Heart left ventricle (tissue), 16 donors: ENCODE measurements around the gene SRP72. TPM values are rescaled to one million over a fixed set of nuclear protein-coding genes. Genes with fewer than 3 reads are reported as not detected.

Experiments
- ATAC-seq, 4 donors: fragments of 200-7000 bp; cut with Tn5 transposase; one replicate each; pipeline ENCODE4 v1.9.1; 2020 to 2022; ENCODE audit warnings: moderate library complexity in 4 of 4, mild to moderate bottlenecking in 3 of 4, moderate number of reproducible peaks in 1 of 4
- DNase-seq, 5 donors: peaks; one replicate each; pipeline ENCODE4 v3.0.0-alpha.2; 2020
- H3K27ac ChIP-seq, 12 donors: fragments of 200-600 bp; sonication (generic) in 4 of 12; one replicate each; pipeline versions ENCODE4 v1.5.0 to v1.8.0; 2016 to 2022; ENCODE audit warnings: mild to moderate bottlenecking in 2 of 12
- H3K27me3 ChIP-seq, 9 donors: fragments of 200-600 bp; sonication (generic) in 2 of 9; one replicate each; pipeline versions ENCODE4 v1.5.1 to v1.8.0; 2016 to 2022; ENCODE audit warnings: mild to moderate bottlenecking in 3 of 9
- H3K36me3 ChIP-seq, 9 donors: fragments of 200-600 bp; sonication (generic) in 2 of 9; one replicate each; pipeline versions ENCODE4 v1.5.0 to v1.8.0; 2018 to 2022; ENCODE audit warnings: mild to moderate bottlenecking in 2 of 9
- H3K4me1 ChIP-seq, 12 donors: fragments of 200-600 bp; sonication (generic) in 4 of 12; one replicate each; pipeline versions ENCODE4 v1.5.0 to v1.8.0; 2016 to 2022; ENCODE audit warnings: mild to moderate bottlenecking in 3 of 12
- H3K4me3 ChIP-seq, 12 donors: fragments of 200-600 bp; sonication (generic) in 4 of 12; one replicate each; pipeline versions ENCODE4 v1.5.0 to v1.8.0; 2017 to 2022; ENCODE audit warnings: mild to moderate bottlenecking in 9 of 12, moderate library complexity in 4 of 12
- H3K9me3 ChIP-seq, 12 donors: fragments of 200-600 bp; sonication (generic) in 4 of 12; one replicate each; pipeline versions ENCODE4 v1.5.0 to v1.8.0; 2016 to 2022; ENCODE audit warnings: mild to moderate bottlenecking in 1 of 12
- CTCF ChIP-seq, 12 donors: fragments of 200-600 bp; sonication (generic) in 4 of 12; IDR thresholded peaks; one replicate each; pipeline versions ENCODE4 v1.5.0 to v1.8.0; 2018 to 2022; ENCODE audit warnings: antibody characterized with exemption in 12 of 12, mild to moderate bottlenecking in 5 of 12
- POLR2A ChIP-seq, 2 donors: fragments of 450-650 bp; IDR thresholded peaks; one replicate each; pipeline ENCODE4 v1.6.1; 2017; ENCODE audit warnings: antibody characterized with exemption in 2 of 2, mild to moderate bottlenecking in 2 of 2, moderate library complexity in 2 of 2
- WGBS, 4 donors: extraction: QIAGEN DNeasy Blood & Tissue Kit in 2 of 4; methylation state at CpG; one replicate each; pipeline versions ENCODE4 v1.1.5 to v1.1.7; 2013 to 2018; 5-methylcytosine and 5-hydroxymethylcytosine counted together
- intact Hi-C, 10 donors: fragments of 100-400 bp; cut with DNase I; formaldehyde crosslinking; loops; one replicate each; pipeline versions ENCODE4 v1.11.1 to v1.14.2; 2022
- polyA plus RNA-seq, 2 donors: library from polyadenylated mRNA; stranded (reverse); fragments of 200-250 nt; gene quantifications; one replicate each; pipeline ENCODE4 v1.2.3, GENCODE V29; 2013
- total RNA-seq, 9 donors: library from RNA; depleted of rRNA in 2 of 9; stranded (reverse); fragments of >200 nt in 2 of 9; fragmentation: NEBNext Ultra II Directional in 3 of 9; extraction: Animal tissue kit (Norgen Biotek cat#: 25700) in 3 of 9; gene quantifications; one replicate each; pipeline versions ENCODE4 v1.1.0 to v1.2.4, GENCODE V29; 2016 to 2023
- donor health status: ischemic (EF 13 %, LVEDD 7.1; RV severe dilation, severe dysfunction).
- donor health status: healthy with polysubstance abuse.
- donor health status: DM: no; HTN: yes; CAD: no.
- donor health status: DM: no; HTN: no; CAD: no.
- donor health status: ischemic (EF 25% LVEDD 6.9; RV normal size, moderate dysfunction).
- donor health status: ischemic (EF 25% LVEDD 5.7; RV mildly dilated, moderate dysfunction).
- donor health status: healthy.
- donor health status: DM: yes; HTN: yes; CAD: no.
- donor health status: ischemic (EF 35%, LVEDD 5.7; RV mildly dilated, moderate dysfunction).
- donor health status: nonischemic (EF 11% LVEDD 7.7; RV severe dilation, severe dysfunction).
- donor health status: DM: yes; HTN: yes; CAD: no.
- donor health status: PGD.
- donor health status: ischemic (EF 29% LVEDD 5.4; RV normal size, mild dysfunction).
- donor health status: nonischemic (EF 23%, LVEDD 6.1; RV moderate dilation, normal function).

The SRP72 gene
- total and polyA plus RNA-seq, 11 donors = 14.1 to 66.8 (median 41.7) TPM

DNA sequence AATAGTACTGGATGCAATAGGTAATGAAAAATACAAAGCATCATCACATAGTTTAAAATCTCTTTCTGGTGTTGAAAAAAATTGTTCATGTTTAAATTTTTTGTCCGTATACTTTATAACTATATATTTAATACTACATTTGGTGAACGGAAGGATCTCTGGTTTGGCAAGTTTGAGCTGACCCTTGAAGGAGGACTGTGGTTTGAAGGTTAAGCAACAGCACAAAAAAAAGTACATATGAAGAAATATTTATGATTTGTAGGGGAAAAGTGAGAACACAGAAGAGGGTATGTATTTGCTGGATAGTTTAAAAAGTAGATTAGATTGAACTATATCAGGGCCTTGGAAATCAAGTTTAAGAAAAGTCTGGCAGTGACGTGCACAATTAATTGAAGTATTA, 13.3 kb downstream of the SRP72 start:
- intact Hi-C loops = no loop called here
- no peak for ATAC-seq
- Histone ChIP-seq H3K4me1 (no peaks in the 10 kb centered on the region), H3K27me3 (no peaks in the 10 kb centered on the region), H3K9me3 (no peaks in the 10 kb centered on the region), H3K4me3 (no peak overlapping the region), H3K27ac (no peak overlapping the region), H3K36me3 (peaks cover 0 to 100% (median 94%) of the 10 kb centered on the region in 9 donors)
- WGBS, 4 donors = 90 to 94% (median 91%) methylated on average over 3 of the region's 3 CpGs
- no peak for TF ChIP-seq CTCF (IDR thresholded peaks at IDR 0.05)
- DNase-seq = no peak

DNA sequence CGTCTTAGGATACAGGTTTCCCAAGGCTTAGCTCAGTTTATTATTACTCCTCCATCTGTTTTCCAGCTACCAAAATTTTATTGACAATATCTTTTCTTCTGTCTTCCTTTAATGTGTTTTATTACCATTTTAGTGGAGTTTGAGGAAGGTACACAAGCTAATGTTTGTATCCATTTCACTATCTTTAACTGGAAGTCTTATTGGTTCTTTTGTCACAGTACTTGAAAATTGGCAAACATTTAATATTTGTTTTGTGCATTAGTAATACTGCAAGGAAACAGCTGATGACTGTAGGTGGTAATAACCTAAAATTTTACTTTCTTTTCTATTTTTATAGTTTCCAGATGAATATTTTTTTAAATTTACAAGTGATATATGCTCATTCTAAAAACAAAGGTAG, 28.8 kb downstream of the SRP72 start:
- intact Hi-C loops = no loop called here
- no peak for ATAC-seq
- Histone ChIP-seq H3K27me3 (no peaks in the 10 kb centered on the region), H3K36me3 (peaks cover 0 to 100% (median 95%) of the 10 kb centered on the region in 9 donors), H3K4me1 (no peaks in the 10 kb centered on the region), H3K27ac (no peak overlapping the region), H3K9me3 (no peaks in the 10 kb centered on the region), H3K4me3 (no peak overlapping the region)
- no peak for DNase-seq
- WGBS, 4 donors = 94 to 100% (median 98%) methylated on average over 1 of the region's 1 CpG
- TF ChIP-seq CTCF (IDR thresholded peaks at IDR 0.05) = no peak
- no peak for TF ChIP-seq POLR2A (IDR thresholded peaks at IDR 0.05)

GRCh38 chr4:56505269-56506130, 38.1 kb downstream of the SRP72 start, which contains the start of gene ARL9:
TSS of gene ARL9 (plus strand) at chr4:56505791. CDS start at chr4:56505863, 72 bp downstream.
- H3K27ac ChIP-seq = peak within 1 kb of the TSS in 4 of 12 donors; percentile 0 to 53 (median 16)
- DNase-seq = peak; percentile 17 to 74 (median 34)
- H3K9me3 ChIP-seq = no peaks in the 10 kb centered on the region
- peaks cover 0 to 21% (median 7%) of the 10 kb centered on the region in 12 donors for H3K4me1 ChIP-seq
- no peak for TF ChIP-seq CTCF (IDR thresholded peaks at IDR 0.05)
- TF ChIP-seq POLR2A (IDR thresholded peaks at IDR 0.05) = no peak
- ATAC-seq = peak; percentile 68 to 87 (median 78)
- WGBS, 4 donors = 6% methylated on average over 54 to 56 of the region's 56 CpGs
- H3K27me3 ChIP-seq = peaks cover 0 to 9% (median 0%) of the 10 kb centered on the region in 9 donors
- H3K36me3 ChIP-seq = peaks cover 0 to 36% (median 32%) of the 10 kb centered on the region in 9 donors
- intact Hi-C loops = no loop called here
- H3K4me3 ChIP-seq = peak within 1 kb of the TSS; percentile 35 to 73 (median 56)

DNA sequence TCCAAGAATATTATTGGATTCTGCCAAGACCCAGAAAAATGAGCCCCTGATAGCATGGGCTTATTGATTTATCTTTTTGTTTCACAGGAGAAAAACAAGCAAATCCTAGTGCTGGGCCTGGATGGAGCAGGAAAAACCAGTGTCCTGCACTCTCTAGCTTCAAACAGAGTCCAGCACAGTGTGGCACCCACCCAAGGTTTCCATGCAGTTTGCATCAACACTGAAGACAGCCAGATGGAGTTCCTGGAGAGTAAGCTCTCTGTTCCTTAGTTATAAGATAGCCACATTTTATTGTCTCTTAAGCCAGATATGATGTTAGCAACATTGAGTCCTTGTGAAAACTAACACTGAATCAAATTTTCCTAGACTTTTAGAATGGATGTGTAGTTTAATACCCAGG, 43.7 kb downstream of the SRP72 start:
- Histone ChIP-seq H3K27me3 (peaks cover 0 to 6% (median 0%) of the 10 kb centered on the region in 9 donors), H3K9me3 (no peaks in the 10 kb centered on the region), H3K36me3 (no peaks in the 10 kb centered on the region), H3K4me1 (peaks cover 0 to 4% (median 3%) of the 10 kb centered on the region in 12 donors), H3K27ac (no peak overlapping the region), H3K4me3 (no peak overlapping the region)
- DNase-seq = peak in 1 of 5 donors; percentile 35
- peak in 1 of 4 donors; percentile 36 for ATAC-seq
- no peak for TF ChIP-seq POLR2A (IDR thresholded peaks at IDR 0.05)
- TF ChIP-seq CTCF (IDR thresholded peaks at IDR 0.05) = no peak
- intact Hi-C loops = no loop called here
